ENCODE measurements around the gene VWA3B.
"Not testable (repeated sequence)": the region's sequence is repeated elsewhere in the genome, so short reads cannot be mapped to it uniquely, and the experiment has no call there.

DNA sequence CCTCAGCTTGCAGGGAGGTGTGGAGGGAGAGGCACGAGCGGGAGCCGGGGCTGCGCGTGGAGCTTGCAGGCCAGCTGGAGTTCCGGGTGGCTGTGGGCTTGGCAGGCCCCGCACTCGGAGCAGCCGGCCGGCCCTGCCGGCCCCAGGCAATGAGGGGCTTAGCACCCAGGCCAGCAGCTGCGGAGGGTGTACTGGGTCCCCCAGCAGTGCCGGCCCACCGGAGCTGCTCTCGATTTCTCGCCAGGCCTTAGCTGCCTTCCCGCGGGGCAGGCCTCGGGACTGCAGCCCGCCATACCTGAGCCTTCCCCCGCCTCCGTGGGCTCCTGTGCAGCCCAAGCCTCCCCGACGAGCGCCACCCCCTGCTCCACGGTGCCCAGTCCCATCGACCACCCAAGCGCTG lies 52.0 kb downstream of the VWA3B start:
- TF ChIP-seq, protein P1, sequence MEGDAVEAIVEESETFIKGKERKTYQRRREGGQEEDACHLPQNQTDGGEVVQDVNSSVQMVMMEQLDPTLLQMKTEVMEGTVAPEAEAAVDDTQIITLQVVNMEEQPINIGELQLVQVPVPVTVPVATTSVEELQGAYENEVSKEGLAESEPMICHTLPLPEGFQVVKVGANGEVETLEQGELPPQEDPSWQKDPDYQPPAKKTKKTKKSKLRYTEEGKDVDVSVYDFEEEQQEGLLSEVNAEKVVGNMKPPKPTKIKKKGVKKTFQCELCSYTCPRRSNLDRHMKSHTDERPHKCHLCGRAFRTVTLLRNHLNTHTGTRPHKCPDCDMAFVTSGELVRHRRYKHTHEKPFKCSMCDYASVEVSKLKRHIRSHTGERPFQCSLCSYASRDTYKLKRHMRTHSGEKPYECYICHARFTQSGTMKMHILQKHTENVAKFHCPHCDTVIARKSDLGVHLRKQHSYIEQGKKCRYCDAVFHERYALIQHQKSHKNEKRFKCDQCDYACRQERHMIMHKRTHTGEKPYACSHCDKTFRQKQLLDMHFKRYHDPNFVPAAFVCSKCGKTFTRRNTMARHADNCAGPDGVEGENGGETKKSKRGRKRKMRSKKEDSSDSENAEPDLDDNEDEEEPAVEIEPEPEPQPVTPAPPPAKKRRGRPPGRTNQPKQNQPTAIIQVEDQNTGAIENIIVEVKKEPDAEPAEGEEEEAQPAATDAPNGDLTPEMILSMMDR (conservative IDR thresholded peaks at IDR 0.05; ENCODE audit: low read depth, low read length) = not testable (repeated sequence)
- not testable (repeated sequence) for TF ChIP-seq EZH2 (IDR thresholded peaks at IDR 0.05; ENCODE audit: borderline replicate concordance, low read depth, low read length, poor library complexity, severe bottlenecking)

Data from A673 (cell line).